IPS-18c (cell line): ENCODE measurements around the gene PRMT5.

ENCODE experiments used
- H3K4me3 ChIP-seq: 2 replicates; pipeline ENCODE4 v1.7.0; 2013; ENCODE audit warnings: low read depth, mild to moderate bottlenecking, low read length, moderate library complexity; ENCODE audit not compliant: insufficient read depth
- H3K9me3 ChIP-seq: one replicate; pipeline ENCODE4 v1.6.1; 2013; ENCODE audit warnings: mild to moderate bottlenecking, low read length, moderate library complexity; ENCODE audit not compliant: control insufficient read depth, insufficient read depth

The PRMT5 gene

DNA sequence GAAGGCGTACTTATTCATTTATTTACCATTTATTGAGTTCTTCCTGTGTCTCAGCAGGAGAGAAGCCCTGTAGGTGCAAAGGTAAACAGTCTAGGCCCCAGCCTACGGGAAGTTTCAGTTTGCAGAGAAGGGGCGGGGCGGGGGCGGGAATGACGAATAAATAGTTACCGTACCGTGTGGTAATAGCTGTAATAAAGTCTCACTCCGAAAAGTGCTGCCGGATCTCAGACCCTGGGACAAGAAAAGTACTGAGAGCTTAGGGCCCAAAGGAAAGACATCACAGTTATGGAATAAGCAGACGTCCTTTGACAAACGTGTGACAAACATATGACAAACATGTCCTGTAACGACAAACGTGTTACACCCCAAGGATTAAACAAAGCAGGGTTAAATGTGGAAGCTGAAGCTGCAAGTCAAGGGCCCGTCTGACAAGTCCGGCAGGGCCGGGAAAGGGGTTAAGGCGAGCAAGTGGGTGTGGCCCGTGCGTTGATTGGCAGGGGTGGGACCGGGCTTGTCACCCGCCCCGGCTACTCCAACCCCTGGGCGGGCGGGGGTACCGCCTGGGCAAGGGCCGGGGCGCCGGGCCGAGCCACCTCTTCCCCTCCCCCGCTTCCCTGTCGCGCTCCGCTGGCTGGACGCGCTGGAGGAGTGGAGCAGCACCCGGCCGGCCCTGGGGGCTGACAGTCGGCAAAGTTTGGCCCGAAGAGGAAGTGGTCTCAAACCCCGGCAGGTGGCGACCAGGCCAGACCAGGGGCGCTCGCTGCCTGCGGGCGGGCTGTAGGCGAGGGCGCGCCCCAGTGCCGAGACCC lies 57.7 kb downstream of the PRMT5 start, which contains the start of gene LRP10:
Gene LRP10 (plus strand): TSS at position 517 of the 809 bp plus-strand sequence. CDS start 564 bp downstream, outside the sequence.
- Histone ChIP-seq H3K9me3 (peaks cover 2% of the 10 kb centered on the region), H3K4me3 (peak within 1 kb of the TSS; percentile 82)

DNA sequence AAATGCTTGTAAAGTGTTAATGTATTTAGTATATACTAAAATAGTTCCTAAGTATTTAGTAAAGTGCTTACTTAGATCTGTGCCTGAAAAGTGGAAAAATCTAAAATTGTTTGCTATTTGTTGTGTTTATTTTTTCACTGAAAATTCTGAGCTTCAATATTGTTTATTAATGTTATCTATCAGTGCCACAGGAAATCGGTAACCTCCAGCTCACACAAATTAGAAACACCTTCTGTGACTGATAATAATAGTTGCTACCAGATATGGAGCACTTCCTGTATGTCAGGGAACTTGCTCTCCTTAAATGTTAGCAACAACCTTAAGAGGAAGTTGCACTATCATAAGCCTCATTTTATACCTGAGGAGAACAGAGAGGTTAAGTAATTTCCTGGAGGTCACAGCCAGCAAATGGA lies 58.4 kb downstream of the PRMT5 start:
- Histone ChIP-seq H3K4me3 (peak overlapping the region; percentile 82; the same call in 1 of the 2 replicates), H3K9me3 (no peaks in the 10 kb centered on the region)
